Measurements from ENCODE around the gene ATF5.

The ATF5 gene

GRCh38 chr19:49977076-49977475, 48.1 kb downstream of the ATF5 start:
- DNase-seq (ENCODE audit: low spot score) = no peak

- DNase-seq (ENCODE audit: low spot score) = no peak
Measured at GRCh38 chr19:49977881-49978280, 48.9 kb downstream of the ATF5 start.

- no peak for DNase-seq (ENCODE audit: low spot score)
Measured at GRCh38 chr19:49978324-49978723, 49.3 kb downstream of the ATF5 start.

- DNase-seq (ENCODE audit: low spot score) = peak; percentile 6
Measured at GRCh38 chr19:49981603-49982593, 52.9 kb downstream of the ATF5 start.
